ENCODE measurements around the gene LPP. TPM values are rescaled to one million over a fixed set of nuclear protein-coding genes. Genes with fewer than 3 reads are reported as not detected.

The LPP gene
- total and polyA plus RNA-seq, 9 of the 15 experiments (the other 6 are each of a cell fraction or from before 2014, with no cell fraction given): 0.07 to 0.18 TPM; not detected in 7

- TF ChIP-seq SFPQ (IDR thresholded peaks at IDR 0.05; ENCODE audit: low read depth, low read length): no peak
- TF ChIP-seq, protein P1, sequence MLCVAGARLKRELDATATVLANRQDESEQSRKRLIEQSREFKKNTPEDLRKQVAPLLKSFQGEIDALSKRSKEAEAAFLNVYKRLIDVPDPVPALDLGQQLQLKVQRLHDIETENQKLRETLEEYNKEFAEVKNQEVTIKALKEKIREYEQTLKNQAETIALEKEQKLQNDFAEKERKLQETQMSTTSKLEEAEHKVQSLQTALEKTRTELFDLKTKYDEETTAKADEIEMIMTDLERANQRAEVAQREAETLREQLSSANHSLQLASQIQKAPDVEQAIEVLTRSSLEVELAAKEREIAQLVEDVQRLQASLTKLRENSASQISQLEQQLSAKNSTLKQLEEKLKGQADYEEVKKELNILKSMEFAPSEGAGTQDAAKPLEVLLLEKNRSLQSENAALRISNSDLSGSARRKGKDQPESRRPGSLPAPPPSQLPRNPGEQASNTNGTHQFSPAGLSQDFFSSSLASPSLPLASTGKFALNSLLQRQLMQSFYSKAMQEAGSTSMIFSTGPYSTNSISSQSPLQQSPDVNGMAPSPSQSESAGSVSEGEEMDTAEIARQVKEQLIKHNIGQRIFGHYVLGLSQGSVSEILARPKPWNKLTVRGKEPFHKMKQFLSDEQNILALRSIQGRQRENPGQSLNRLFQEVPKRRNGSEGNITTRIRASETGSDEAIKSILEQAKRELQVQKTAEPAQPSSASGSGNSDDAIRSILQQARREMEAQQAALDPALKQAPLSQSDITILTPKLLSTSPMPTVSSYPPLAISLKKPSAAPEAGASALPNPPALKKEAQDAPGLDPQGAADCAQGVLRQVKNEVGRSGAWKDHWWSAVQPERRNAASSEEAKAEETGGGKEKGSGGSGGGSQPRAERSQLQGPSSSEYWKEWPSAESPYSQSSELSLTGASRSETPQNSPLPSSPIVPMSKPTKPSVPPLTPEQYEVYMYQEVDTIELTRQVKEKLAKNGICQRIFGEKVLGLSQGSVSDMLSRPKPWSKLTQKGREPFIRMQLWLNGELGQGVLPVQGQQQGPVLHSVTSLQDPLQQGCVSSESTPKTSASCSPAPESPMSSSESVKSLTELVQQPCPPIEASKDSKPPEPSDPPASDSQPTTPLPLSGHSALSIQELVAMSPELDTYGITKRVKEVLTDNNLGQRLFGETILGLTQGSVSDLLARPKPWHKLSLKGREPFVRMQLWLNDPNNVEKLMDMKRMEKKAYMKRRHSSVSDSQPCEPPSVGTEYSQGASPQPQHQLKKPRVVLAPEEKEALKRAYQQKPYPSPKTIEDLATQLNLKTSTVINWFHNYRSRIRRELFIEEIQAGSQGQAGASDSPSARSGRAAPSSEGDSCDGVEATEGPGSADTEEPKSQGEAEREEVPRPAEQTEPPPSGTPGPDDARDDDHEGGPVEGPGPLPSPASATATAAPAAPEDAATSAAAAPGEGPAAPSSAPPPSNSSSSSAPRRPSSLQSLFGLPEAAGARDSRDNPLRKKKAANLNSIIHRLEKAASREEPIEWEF (CRISPR knock-in tag; IDR thresholded peaks at IDR 0.05): no peak
These were observed 1.0 kb downstream of the LPP start (continued) for GRCh38 chr3:188154809-188155574.

All from K562 (cell line).